Upper lobe of left lung (tissue), 6 donors: ENCODE results near the gene ELK3. TPM values are rescaled to one million over a fixed set of nuclear protein-coding genes. Genes with fewer than 3 reads are reported as not detected.

Source experiments
- ATAC-seq, 2 donors: fragments of 200-7000 bp; cut with Tn5 transposase; one replicate each; pipeline ENCODE4 v1.9.1; 2022; ENCODE audit warnings: mild to moderate bottlenecking in 2 of 2, moderate library complexity in 2 of 2; ENCODE audit not compliant: low FRiP score in 2 of 2
- DNase-seq, 2 donors: peaks; one replicate each; pipeline ENCODE4 v3.0.0-alpha.2; 2019 to 2020
- H3K27ac ChIP-seq, 4 donors: fragments of 200-600 bp; sonication (generic); one replicate each; pipeline ENCODE4 v1.5.1; 2016 to 2019
- H3K27me3 ChIP-seq, 4 donors: fragments of 200-600 bp; sonication (generic); one replicate each; pipeline ENCODE4 v1.5.1; 2017 to 2019
- H3K36me3 ChIP-seq, 4 donors: fragments of 200-600 bp; sonication (generic); one replicate each; pipeline ENCODE4 v1.5.1; 2016 to 2019
- H3K4me1 ChIP-seq, 4 donors: fragments of 200-600 bp; sonication (generic); one replicate each; pipeline ENCODE4 v1.5.1; 2018 to 2019
- H3K4me3 ChIP-seq, 4 donors: fragments of 200-600 bp; sonication (generic); one replicate each; pipeline ENCODE4 v1.5.1; 2017 to 2019; ENCODE audit warnings: mild to moderate bottlenecking in 2 of 4, moderate library complexity in 1 of 4
- H3K9me3 ChIP-seq, 4 donors: fragments of 200-600 bp; sonication (generic); one replicate each; pipeline ENCODE4 v1.5.1; 2018 to 2019
- EP300 ChIP-seq, 4 donors: sonication (generic); formaldehyde crosslinking; IDR thresholded peaks; one replicate each; pipeline ENCODE4 v1.5.1; 2017; ENCODE audit warnings: antibody characterized with exemption in 4 of 4, control low read depth in 2 of 4
- POLR2A ChIP-seq, 4 donors: fragments of 450-650 bp; IDR thresholded peaks; one replicate each; pipeline ENCODE4 v1.5.1; 2016 to 2017; ENCODE audit warnings: antibody characterized with exemption in 4 of 4, mild to moderate bottlenecking in 2 of 4
- POLR2AphosphoS5 ChIP-seq, 2 donors: sonication (generic); formaldehyde crosslinking; IDR thresholded peaks; one replicate each; pipeline ENCODE4 v1.5.1; 2017; ENCODE audit warnings: antibody characterized with exemption in 2 of 2
- WGBS, 2 donors: methylation state at CpG; one replicate each; pipeline ENCODE4 v1.1.5; 2017 to 2018; 5-methylcytosine and 5-hydroxymethylcytosine counted together
- total RNA-seq, 6 donors: library from RNA; depleted of rRNA in 4 of 6; stranded (reverse); fragments of >200 nt in 4 of 6; gene quantifications; one replicate each; pipeline versions ENCODE4 v1.1.0 to v1.2.1, GENCODE V29; 2016 to 2021
- TF ChIP-seq, protein P1 (sequence below), 6 experiments: fragments of 450-650 bp in 4 of 6; fragments of 200-600 bp in 2 of 6; sonication (generic) in 2 of 6; IDR thresholded peaks; one replicate each; pipeline ENCODE4 v1.5.1; 2016 to 2019; ENCODE audit warnings: antibody characterized with exemption in 6 of 6
- donor health status: DM: no; HTN: no; CAD: no; lungs with moderate emphysema.
- donor health status: DM: no; HTN: yes; CAD: no; lungs with severe emphysema.

Gene ELK3
- total RNA-seq, 6 donors from 2014 or later: 7.3 to 38.4 (median 22.1) TPM

DNA sequence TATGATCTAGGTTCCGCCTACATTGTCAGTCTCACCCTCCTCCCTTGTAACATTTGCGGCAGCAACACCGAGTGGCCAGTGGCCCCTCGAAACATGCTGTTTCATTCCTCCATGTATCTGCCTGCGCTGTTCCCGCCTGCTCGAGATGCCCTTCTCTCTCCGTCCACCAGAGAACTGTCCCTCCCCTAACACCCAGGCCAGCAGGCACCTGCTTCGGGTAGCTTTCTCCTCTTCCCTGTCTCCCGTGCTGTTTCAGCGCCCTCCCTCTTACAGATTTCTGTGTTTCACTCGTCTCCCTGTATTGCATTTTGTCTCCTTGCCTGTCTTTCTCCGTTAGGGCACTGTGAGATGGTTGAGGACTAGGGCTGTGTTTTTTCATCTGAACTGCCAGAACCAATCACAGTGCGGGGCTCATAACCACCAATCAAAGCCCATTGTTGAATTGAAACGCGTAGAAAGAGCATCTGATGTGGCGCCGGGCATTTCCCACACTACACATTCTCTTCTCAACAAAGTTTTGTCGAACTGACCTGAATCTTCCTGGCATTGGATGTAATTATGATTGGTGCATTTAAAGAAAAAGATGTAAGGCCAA is 40.9 kb upstream of the ELK3 start:
- 90 to 94% methylated on average over 19 of the region's 19 CpGs for WGBS, 2 donors
- Histone ChIP-seq H3K27ac (no peak overlapping the region), H3K4me1 (no peaks in the 10 kb centered on the region), H3K36me3 (no peaks in the 10 kb centered on the region), H3K4me3 (no peak overlapping the region), H3K27me3 (no peaks in the 10 kb centered on the region), H3K9me3 (no peaks in the 10 kb centered on the region)
- DNase-seq: no peak
- no peak for ATAC-seq
- no peak for TF ChIP-seq POLR2AphosphoS5 (IDR thresholded peaks at IDR 0.05)
- no peak for TF ChIP-seq POLR2A (IDR thresholded peaks at IDR 0.05)
- TF ChIP-seq EP300 (IDR thresholded peaks at IDR 0.05): no peak
- TF ChIP-seq, protein P1, sequence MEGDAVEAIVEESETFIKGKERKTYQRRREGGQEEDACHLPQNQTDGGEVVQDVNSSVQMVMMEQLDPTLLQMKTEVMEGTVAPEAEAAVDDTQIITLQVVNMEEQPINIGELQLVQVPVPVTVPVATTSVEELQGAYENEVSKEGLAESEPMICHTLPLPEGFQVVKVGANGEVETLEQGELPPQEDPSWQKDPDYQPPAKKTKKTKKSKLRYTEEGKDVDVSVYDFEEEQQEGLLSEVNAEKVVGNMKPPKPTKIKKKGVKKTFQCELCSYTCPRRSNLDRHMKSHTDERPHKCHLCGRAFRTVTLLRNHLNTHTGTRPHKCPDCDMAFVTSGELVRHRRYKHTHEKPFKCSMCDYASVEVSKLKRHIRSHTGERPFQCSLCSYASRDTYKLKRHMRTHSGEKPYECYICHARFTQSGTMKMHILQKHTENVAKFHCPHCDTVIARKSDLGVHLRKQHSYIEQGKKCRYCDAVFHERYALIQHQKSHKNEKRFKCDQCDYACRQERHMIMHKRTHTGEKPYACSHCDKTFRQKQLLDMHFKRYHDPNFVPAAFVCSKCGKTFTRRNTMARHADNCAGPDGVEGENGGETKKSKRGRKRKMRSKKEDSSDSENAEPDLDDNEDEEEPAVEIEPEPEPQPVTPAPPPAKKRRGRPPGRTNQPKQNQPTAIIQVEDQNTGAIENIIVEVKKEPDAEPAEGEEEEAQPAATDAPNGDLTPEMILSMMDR (IDR thresholded peaks at IDR 0.05): no peak

DNA sequence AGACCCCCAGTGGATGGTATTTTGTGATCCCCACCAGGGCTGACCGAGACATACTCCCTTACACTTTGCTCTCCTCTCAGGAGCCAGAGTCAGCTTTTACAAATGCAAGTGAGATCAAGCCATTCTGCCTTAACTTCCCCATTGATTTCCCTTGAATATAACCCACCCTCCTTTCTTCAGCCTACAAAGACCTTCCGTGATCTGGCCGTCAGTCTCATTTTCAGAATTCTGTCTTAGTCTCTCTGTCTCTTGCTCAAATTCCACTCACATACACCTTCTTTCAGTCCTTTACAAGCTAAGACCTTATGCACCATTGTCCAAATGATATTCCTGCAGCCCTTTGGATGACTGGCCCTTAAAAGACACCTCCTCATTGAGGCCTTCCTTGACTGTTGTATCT is 39.0 kb upstream of the ELK3 start:
- ATAC-seq: no peak
- Histone ChIP-seq H3K4me3 (no peak overlapping the region), H3K27ac (no peak overlapping the region), H3K9me3 (no peaks in the 10 kb centered on the region), H3K4me1 (no peaks in the 10 kb centered on the region), H3K36me3 (no peaks in the 10 kb centered on the region), H3K27me3 (no peaks in the 10 kb centered on the region)
- TF ChIP-seq POLR2A (IDR thresholded peaks at IDR 0.05): no peak
- TF ChIP-seq POLR2AphosphoS5 (IDR thresholded peaks at IDR 0.05): no peak
- TF ChIP-seq EP300 (IDR thresholded peaks at IDR 0.05): no peak
- TF ChIP-seq, protein P1 (IDR thresholded peaks at IDR 0.05): no peak
- 94 to 99% methylated on average over 3 of the region's 3 CpGs for WGBS, 2 donors
- no peak for DNase-seq

DNA sequence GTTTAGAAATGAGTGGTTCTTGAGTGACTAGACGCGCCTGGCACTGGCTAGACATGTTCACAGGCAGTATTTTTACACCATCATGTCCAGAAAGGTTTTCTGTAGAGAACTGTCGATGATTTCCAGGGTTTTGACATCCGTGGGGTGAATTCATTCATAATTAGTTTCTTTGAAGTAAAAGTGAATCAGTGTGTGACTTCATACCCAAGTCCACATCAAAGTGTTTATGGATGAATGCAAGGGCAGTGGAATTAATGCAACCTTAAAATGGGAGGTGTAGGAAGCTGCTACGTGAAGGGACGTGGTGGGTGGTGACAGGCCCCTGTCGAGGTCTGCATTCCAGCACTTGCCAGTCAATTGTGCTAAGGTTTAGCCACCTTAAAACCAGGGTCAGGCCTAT is 38.4 kb upstream of the ELK3 start:
- TF ChIP-seq POLR2AphosphoS5 (IDR thresholded peaks at IDR 0.05) (no peak), EP300 (IDR thresholded peaks at IDR 0.05) (no peak), POLR2A (IDR thresholded peaks at IDR 0.05) (no peak)
- TF ChIP-seq, protein P1 (IDR thresholded peaks at IDR 0.05): no peak
- DNase-seq: no peak
- no peaks in the 10 kb centered on the region for H3K4me1 ChIP-seq
- no peak for ATAC-seq
- H3K27me3 ChIP-seq: no peaks in the 10 kb centered on the region
- H3K9me3 ChIP-seq: no peaks in the 10 kb centered on the region
- no peaks in the 10 kb centered on the region for H3K36me3 ChIP-seq
- 86 to 89% methylated on average over 7 of the region's 7 CpGs for WGBS, 2 donors
- H3K27ac ChIP-seq: no peak overlapping the region
- no peak overlapping the region for H3K4me3 ChIP-seq

DNA sequence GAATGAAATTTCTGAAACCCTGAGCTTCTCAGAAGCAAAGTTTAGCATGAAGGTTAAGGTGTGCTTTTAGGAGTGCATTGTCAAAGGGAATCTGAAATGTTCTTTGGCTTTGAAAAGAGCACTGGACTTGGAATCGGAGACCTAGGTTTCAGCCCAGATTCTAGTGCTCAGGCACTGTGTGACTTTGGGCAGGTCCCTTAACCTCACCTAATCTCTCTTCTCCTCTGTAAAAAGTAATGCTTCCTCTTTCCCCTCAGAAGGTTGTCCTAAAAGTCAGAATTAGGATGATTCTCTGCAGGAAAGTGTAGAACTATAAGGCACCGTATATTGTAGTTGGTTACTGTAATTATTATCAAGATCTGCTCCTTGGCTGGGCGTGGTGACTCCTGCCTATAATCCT is 38.0 kb upstream of the ELK3 start:
- no peaks in the 10 kb centered on the region for H3K27me3 ChIP-seq
- DNase-seq (no peak), ATAC-seq (no peak)
- H3K4me3 ChIP-seq: no peak overlapping the region
- no peaks in the 10 kb centered on the region for H3K9me3 ChIP-seq
- no peaks in the 10 kb centered on the region for H3K4me1 ChIP-seq
- no peak for TF ChIP-seq EP300 (IDR thresholded peaks at IDR 0.05)
- TF ChIP-seq POLR2A (IDR thresholded peaks at IDR 0.05): no peak
- TF ChIP-seq POLR2AphosphoS5 (IDR thresholded peaks at IDR 0.05): no peak
- TF ChIP-seq, protein P1 (IDR thresholded peaks at IDR 0.05): no peak
- H3K36me3 ChIP-seq: no peaks in the 10 kb centered on the region
- no peak overlapping the region for H3K27ac ChIP-seq
- WGBS, 2 donors: 82 to 89% methylated on average over 3 of the region's 3 CpGs

DNA sequence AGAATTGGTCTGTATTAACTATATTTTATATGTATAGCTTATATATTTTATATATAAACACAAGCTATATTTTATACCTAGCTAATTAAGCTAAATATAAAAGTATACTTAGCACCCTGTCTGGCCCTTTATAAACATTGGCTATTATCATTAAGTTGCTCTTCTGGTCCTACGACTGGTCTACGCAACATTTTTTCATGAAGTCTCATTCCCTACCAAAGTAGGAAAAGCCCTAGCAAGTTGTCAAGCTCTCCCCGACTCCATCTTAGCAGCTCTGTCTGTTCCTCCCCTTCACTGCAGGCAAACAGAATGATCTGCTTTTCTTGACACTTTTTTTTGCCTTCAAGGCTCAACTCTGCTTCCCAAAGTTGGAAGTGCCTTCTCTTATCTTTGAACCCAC is 36.7 kb upstream of the ELK3 start:
- WGBS, 2 donors: 85 to 90% methylated on average over 3 of the region's 3 CpGs
- ATAC-seq (no peak), DNase-seq (no peak)
- H3K4me1 ChIP-seq: no peaks in the 10 kb centered on the region
- H3K4me3 ChIP-seq: no peak overlapping the region
- H3K36me3 ChIP-seq: no peaks in the 10 kb centered on the region
- no peak for TF ChIP-seq POLR2AphosphoS5 (IDR thresholded peaks at IDR 0.05)
- no peak for TF ChIP-seq POLR2A (IDR thresholded peaks at IDR 0.05)
- TF ChIP-seq, protein P1 (IDR thresholded peaks at IDR 0.05): no peak
- no peak for TF ChIP-seq EP300 (IDR thresholded peaks at IDR 0.05)
- no peaks in the 10 kb centered on the region for H3K27me3 ChIP-seq
- H3K27ac ChIP-seq: no peak overlapping the region
- no peaks in the 10 kb centered on the region for H3K9me3 ChIP-seq
